OCI-LY3 (cell line): Measurements from ENCODE around the gene TTC13.

Experiments
- H2AFZ ChIP-seq: fragments of 200-600, 300-600 bp; shearing (Covaris generic); 2 replicates; pipeline ENCODE4 v1.6.0; 2014; ENCODE audit warnings: antibody characterized with exemption, low read depth, low read length
- H3K27ac ChIP-seq: fragments of 200-600, 300-600 bp; sonication (generic); 2 replicates; pipeline ENCODE4 v1.5.1; 2014; ENCODE audit warnings: mild to moderate bottlenecking, low read length, moderate library complexity, mixed read lengths
- H3K27me3 ChIP-seq: fragments of 200-600, 300-600 bp; sonication (generic); 2 replicates; pipeline ENCODE4 v1.6.1; 2014; ENCODE audit warnings: low read depth, low read length, mixed read lengths
- H3K36me3 ChIP-seq: fragments of 200-600, 300-600 bp; sonication (generic); replicated peaks from 2 replicates; pipeline ENCODE3; 2014; ENCODE audit warnings: low read depth, low read length, mixed read lengths
- H3K4me1 ChIP-seq: fragments of 300-600, 200-600 bp; sonication (generic); 2 replicates; pipeline ENCODE4 v1.6.1; 2014; ENCODE audit warnings: low read length, mixed read lengths
- H3K4me2 ChIP-seq: fragments of 200-600, 300-600 bp; sonication (generic); 2 replicates; pipeline ENCODE4 v1.6.1; 2014; ENCODE audit warnings: low read length, mixed read lengths
- H3K4me3 ChIP-seq: fragments of 300-600, 200-600 bp; sonication (generic); 2 replicates; pipeline ENCODE4 v1.5.1; 2014; ENCODE audit warnings: antibody characterized with exemption, mild to moderate bottlenecking, low read length, moderate library complexity
- H3K79me2 ChIP-seq: fragments of 300-600, 200-600 bp; shearing (Covaris generic); 2 replicates; pipeline ENCODE4 v1.6.1; 2014; ENCODE audit warnings: mild to moderate bottlenecking, low read length, mixed read lengths
- H3K9ac ChIP-seq: fragments of 300-600, 200-600 bp; shearing (Covaris generic); 2 replicates; pipeline ENCODE4 v1.6.0; 2014; ENCODE audit warnings: mild to moderate bottlenecking, low read length, moderate library complexity
- H3K9me3 ChIP-seq: fragments of 200-600, 300-600 bp; shearing (Covaris generic); 2 replicates; pipeline ENCODE4 v1.6.1; 2014; ENCODE audit warnings: low read length, mixed read lengths; ENCODE audit not compliant: insufficient read depth
- H4K20me1 ChIP-seq: fragments of 200-600, 300-600 bp; sonication (generic); 2 replicates; pipeline ENCODE4 v1.6.1; 2016; ENCODE audit warnings: low read length, mixed read lengths; ENCODE audit not compliant: insufficient read depth
- EZH2phosphoT487 ChIP-seq: fragments of 200-600 bp; shearing (Covaris generic); IDR thresholded peaks from 2 replicates; pipeline ENCODE4 v1.6.1; 2018; ENCODE audit warnings: antibody characterized with exemption, mixed run types, low read depth
- TF ChIP-seq, protein P1 (sequence below): fragments of 200-600, 300-600 bp; sonication (generic); IDR thresholded peaks from 2 replicates; pipeline ENCODE4 v1.5.1; 2014; ENCODE audit warnings: antibody characterized with exemption, low read length, low read depth

Gene TTC13

DNA sequence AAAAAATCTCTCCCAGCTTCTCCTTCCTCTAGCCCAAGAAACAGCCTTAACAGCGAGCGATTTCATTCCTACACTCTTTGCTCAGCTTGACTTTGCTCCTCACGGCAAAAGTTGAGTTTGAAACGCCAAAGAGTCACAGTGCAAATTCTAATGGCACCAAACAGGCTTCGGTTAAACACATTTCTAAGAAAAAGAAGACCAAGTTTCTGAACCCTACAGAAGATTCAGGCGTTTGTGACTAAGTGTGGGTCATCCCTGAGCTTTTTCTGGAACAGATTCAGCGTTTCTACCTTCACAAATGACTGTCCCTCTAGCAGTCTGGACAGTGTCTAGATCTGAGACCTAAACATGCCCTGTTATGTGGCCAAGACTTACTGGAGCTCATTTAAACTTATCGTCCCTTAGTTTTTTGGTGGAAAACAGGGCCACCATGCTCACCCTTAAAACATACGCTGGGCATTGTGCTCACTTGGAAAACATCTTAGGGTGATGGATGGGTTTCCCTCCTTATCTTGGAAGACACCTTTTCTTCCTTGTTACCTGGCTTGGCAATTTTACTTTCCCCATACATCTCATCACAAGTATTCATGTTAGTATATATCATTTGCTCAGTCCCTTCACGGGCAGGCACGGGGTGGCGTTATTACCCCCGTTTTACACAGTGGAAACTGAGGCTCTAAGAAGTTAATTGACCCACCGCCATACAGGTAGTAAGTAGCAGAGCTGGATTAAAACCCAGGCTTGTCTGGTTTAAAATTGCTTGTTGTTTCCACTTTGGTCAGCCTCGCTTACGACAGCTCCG is 111.4 kb downstream of the TTC13 start:
- peak overlapping the region; percentile 92 for H3K4me2 ChIP-seq
- peak overlapping the region; percentile 67 for H3K9ac ChIP-seq
- H4K20me1 ChIP-seq = no peaks in the 10 kb centered on the region
- H3K27ac ChIP-seq = no peak overlapping the region
- no peaks in the 10 kb centered on the region for H3K36me3 ChIP-seq
- peaks cover 17% of the 10 kb centered on the region for H3K27me3 ChIP-seq
- H3K9me3 ChIP-seq = no peaks in the 10 kb centered on the region
- peak overlapping the region; percentile 87 for H3K4me3 ChIP-seq
- H2AFZ ChIP-seq = peak overlapping the region; percentile 71
- H3K79me2 ChIP-seq = no peaks in the 10 kb centered on the region
- peaks cover 10% of the 10 kb centered on the region; the same call in 1 of the 2 replicates for H3K4me1 ChIP-seq
- TF ChIP-seq, protein P1, sequence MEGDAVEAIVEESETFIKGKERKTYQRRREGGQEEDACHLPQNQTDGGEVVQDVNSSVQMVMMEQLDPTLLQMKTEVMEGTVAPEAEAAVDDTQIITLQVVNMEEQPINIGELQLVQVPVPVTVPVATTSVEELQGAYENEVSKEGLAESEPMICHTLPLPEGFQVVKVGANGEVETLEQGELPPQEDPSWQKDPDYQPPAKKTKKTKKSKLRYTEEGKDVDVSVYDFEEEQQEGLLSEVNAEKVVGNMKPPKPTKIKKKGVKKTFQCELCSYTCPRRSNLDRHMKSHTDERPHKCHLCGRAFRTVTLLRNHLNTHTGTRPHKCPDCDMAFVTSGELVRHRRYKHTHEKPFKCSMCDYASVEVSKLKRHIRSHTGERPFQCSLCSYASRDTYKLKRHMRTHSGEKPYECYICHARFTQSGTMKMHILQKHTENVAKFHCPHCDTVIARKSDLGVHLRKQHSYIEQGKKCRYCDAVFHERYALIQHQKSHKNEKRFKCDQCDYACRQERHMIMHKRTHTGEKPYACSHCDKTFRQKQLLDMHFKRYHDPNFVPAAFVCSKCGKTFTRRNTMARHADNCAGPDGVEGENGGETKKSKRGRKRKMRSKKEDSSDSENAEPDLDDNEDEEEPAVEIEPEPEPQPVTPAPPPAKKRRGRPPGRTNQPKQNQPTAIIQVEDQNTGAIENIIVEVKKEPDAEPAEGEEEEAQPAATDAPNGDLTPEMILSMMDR = peak; percentile 26; the same call in 1 of the 2 replicates
- TF ChIP-seq EZH2phosphoT487 = no peak

DNA sequence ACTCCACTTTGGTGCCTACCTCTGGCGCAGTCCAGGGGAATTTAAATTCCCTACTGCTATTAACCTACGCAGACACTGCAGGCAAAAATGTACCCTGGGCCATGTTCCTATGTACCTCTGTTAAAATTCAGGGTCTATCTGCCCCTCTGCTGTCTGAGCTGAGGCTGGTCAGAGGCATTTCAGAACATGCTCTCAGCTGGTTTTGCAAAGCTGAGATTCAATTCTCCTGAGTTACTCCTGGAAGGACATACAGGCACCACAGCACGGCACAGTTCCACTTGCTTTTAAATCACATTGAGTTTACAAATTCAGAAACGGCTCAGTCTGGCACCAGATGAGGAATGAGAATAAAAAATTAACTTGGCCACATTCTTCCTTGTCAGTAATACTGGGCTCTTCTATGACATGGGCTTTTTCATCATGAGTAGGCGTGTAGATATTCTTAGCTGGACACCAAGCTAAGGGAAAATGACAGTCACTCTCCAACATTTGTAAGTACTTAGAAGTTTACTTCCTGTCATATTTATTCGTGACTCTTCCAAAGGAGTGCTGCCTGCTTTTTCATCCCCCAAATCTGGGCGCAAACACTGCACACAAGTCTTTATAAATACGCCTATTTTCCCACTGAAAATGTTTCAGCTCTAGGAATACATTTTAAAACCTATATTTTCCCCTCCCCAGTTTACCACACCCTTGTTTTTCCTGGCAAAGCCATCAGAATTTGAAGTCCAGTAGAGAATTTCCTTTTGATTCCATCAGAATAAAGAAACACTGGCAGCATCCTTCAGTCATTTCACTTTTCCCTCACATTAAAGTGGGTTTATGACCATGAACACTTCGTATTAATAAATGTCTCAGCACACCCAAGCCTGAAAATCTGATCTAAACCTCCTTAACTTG is 112.2 kb downstream of the TTC13 start:
- Histone ChIP-seq H3K27me3 (peaks cover 17% of the 10 kb centered on the region), H3K79me2 (no peaks in the 10 kb centered on the region), H4K20me1 (no peaks in the 10 kb centered on the region), H3K4me2 (no peak overlapping the region), H3K36me3 (no peaks in the 10 kb centered on the region), H3K4me3 (no peak overlapping the region), H3K9ac (no peak overlapping the region), H3K27ac (no peak overlapping the region), H3K9me3 (no peaks in the 10 kb centered on the region), H2AFZ (no peak overlapping the region), H3K4me1 (peaks cover 10% of the 10 kb centered on the region; the same call in 1 of the 2 replicates)
- TF ChIP-seq EZH2phosphoT487 = no peak
- TF ChIP-seq, protein P1 = no peak

DNA sequence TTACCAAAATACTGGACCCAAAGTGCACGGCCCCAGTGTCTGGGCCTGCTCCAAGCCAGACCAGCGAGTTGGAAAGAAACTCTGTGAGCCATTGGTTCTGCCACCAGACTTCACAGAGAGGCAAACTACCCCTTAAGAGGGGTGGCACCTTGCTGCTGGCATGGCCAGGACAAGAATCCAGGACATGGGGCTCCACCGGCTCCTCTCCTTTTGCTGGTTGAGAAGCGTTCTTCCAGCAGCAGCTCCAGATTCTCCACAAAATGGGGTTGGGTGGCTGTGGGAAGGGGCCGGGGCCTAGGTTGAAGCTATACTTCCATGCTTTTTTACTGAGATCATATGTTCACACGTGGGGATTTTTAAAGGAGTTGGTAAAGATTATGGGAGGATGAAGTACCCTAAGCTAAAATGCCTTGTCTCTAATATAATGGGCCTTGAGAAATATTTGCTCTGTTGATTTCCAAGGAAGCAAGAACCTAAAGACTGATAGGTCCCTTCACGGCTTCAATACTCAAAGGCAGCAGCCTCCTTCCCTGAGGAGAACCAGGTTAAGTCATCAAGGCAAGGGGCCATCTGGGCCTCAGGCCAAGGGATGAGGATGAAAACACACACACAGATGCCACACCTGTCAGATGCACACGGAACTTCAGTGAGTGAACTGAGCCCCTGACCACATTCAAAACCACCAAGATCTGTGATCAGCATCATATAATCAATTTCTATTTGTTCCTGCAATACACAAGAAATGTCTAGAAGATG is 113.4 kb downstream of the TTC13 start:
- no peaks in the 10 kb centered on the region for H3K36me3 ChIP-seq
- H3K9me3 ChIP-seq = no peaks in the 10 kb centered on the region
- no peak overlapping the region for H3K9ac ChIP-seq
- H4K20me1 ChIP-seq = no peaks in the 10 kb centered on the region
- no peak overlapping the region for H3K27ac ChIP-seq
- peaks cover 17% of the 10 kb centered on the region for H3K27me3 ChIP-seq
- no peak overlapping the region for H2AFZ ChIP-seq
- no peak overlapping the region for H3K4me3 ChIP-seq
- TF ChIP-seq, protein P1 = no peak
- H3K4me1 ChIP-seq = peaks cover 10% of the 10 kb centered on the region; the same call in 1 of the 2 replicates
- no peak overlapping the region for H3K4me2 ChIP-seq
- no peaks in the 10 kb centered on the region for H3K79me2 ChIP-seq
